A549 treated with CpdA at 1 μM for 4 hours (cell line): Measurements from ENCODE around the gene EPO. TPM values are rescaled to one million over a fixed set of nuclear protein-coding genes. Genes with fewer than 3 reads are reported as not detected.

Experiments
- total RNA-seq: library from RNA; stranded (reverse); fragments of 200-300 nt; extraction: Qiagen RNA extraction; gene quantifications from 5 replicates; pipeline ENCODE4 v1.2.3, GENCODE V29; 2022; ENCODE audit warnings: low read depth

The EPO gene
- total RNA-seq, result 0.03 TPM in 1 of 5 replicates, not detected in the others

DNA sequence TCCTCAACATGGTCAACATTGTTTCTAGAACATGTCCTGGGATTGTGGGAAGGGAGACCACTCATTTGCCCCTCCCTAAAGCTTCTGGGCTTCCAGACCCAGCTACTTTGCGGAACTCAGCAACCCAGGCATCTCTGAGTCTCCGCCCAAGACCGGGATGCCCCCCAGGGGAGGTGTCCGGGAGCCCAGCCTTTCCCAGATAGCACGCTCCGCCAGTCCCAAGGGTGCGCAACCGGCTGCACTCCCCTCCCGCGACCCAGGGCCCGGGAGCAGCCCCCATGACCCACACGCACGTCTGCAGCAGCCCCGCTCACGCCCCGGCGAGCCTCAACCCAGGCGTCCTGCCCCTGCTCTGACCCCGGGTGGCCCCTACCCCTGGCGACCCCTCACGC, at the start of gene EPO:
TSS of gene EPO (plus strand) at position 190 of the 392 bp plus-strand sequence. CDS start 513 bp downstream, outside the sequence.

DNA sequence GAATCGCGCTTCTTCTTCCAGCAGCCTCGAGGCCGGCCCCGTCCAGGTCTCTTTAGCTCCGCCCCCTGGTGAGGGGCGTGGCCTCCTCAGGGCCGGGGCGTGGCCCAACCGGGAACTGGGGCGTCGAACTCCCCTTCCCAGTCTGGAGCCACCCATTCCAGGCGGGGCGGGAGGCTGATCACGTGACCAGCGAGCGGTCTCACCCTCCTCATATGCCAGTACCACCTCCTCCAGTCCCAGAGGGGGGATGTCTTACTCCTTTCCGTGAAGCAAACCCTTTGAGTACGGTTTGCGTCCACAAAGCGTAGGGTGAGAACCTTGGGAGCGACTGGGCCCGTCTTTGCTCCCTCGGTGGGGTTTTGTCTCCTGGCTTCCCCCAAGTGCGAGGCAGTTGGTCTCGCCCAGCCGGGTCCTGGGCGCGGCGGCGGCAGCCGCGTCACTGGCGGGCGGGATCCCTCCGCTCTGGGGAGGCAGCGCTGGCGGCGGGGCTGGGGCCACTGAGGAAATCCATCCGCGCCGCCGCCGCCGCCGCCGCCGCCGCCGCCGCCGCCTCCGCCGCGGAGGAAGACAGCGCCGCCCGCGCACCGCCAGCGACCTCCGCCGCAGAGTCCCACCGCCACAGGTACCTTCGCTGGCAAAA, 46.8 kb upstream of the EPO start, which contains the start of gene GNB2:
TSS of gene GNB2 (plus strand) at position 439 of the 640 bp plus-strand sequence. CDS start 2,526 bp downstream, outside the sequence.

DNA sequence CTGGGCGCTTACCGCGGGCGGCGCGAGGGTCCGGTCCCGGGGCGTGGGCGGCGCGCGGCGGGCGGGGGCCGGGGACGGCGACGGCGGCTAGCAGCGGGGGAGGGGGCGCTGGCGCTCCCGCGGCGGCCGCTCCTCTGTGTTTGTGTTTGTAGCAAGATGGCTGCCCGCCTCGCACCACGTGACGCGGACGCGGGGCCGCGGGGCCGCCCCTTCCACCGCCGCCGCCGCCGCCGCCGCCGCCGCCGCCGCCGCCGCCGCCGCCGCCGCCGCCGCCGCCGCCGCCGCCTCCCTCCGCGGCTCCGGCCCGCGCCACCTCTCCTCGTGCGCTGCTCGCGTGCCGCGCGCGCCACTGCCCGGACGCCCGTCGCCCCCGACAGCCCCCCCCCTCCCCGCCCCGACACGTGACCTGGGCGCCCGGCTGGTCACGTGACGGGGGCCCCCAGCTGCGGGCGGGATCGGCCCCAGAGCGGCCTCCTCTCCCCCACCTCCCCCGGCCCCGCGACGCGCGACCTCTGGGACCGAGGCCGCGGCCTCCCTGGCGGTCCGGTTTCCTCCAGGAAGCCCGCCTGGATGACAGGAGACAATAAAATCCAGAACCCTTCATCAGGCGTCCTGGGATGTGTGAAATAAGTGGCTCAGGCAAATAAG, 26.0 kb upstream of the EPO start, which contains the start of gene GIGYF1:
TSS of gene GIGYF1 (minus strand) at position 153 of the 648 bp plus-strand sequence. CDS start 6,012 bp downstream, outside the sequence.

DNA sequence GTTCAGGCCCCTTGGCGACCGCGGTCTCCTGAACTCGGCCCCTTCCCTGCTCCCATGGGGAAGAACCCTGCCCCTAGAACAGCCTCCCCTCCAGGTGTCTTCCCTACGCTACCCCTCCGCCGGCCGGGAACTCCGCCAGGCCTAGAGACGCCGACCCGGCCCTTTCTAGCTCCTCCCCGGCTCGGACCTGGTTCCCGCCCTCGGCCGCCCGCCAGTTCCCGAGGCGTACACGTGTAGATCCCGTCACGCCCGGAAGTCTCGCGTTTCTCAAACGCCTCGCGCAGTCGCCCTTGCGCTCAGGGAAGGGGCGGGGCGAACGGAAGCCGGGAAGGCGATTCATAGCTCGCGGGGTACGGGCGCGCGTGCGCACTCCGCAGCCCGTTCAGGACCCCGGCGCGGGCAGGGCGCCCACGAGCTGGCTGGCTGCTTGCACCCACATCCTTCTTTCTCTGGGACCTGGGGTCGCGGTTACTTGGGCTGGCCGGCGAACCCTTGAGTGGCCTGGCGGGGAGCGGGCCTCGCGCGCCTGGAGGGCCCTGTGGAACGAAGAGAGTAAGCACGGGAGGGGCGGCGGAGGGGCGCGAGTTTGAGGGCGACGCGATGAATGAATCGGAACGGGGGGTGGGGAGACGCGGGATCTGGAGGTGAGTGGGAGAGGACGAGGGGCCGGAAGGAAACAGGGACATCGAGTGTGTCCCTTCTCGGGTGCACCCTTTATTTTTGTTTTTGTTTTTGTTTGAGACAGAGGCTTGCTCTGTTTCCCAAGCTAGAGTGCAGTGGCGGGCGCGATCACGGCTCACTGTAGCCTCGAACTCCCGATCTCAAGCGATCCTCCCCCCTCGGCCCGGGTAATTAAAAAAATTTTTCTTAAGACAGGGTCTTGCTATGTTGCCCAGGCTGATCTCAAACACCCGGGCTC, 14.3 kb upstream of the EPO start, which contains the start of gene POP7:
TSS of gene POP7 (plus strand) at position 369 of the 919 bp plus-strand sequence. CDS start 710 bp downstream, outside the sequence.

Other genes with a start within 250 kb of the EPO start
- 30.8 to 38.7 TPM (median 35.0 TPM) in 5 replicates for gene TSC22D4, start 241.3 kb upstream of the EPO start, total RNA-seq
- 0.77 to 1.3 TPM (median 1.2 TPM) in 5 replicates for gene NYAP1, start 236.5 kb upstream of the EPO start, total RNA-seq
- 11.3 to 15.4 TPM (median 12.6 TPM) in 5 replicates for gene AGFG2, start 181.3 kb upstream of the EPO start, total RNA-seq
- gene SAP25, start 146.6 kb upstream of the EPO start, total RNA-seq, result 0.61 to 0.85 TPM (median 0.71 TPM) in 5 replicates
- 10.6 to 16.3 TPM (median 15.0 TPM) in 5 replicates for gene LRCH4, start 134.3 kb upstream of the EPO start, total RNA-seq
- gene FBXO24, start 134.1 kb upstream of the EPO start, total RNA-seq, result 0.14 to 0.60 TPM (median 0.35 TPM) in 5 replicates
- 6.2 to 12.4 TPM (median 7.8 TPM) in 5 replicates for gene PCOLCE, start 118.1 kb upstream of the EPO start, total RNA-seq
- 16.2 to 22.1 TPM (median 19.5 TPM) in 5 replicates for gene MOSPD3, start 107.9 kb upstream of the EPO start, total RNA-seq
- 2.6 to 3.4 TPM (median 2.9 TPM) in 5 replicates for gene TFR2, start 78.9 kb upstream of the EPO start, total RNA-seq
- gene ACTL6B, start 64.0 kb upstream of the EPO start, total RNA-seq, result not detected in 5 replicates
- 165 to 268 TPM (median 251 TPM) in 5 replicates for gene GNB2, start 46.7 kb upstream of the EPO start, total RNA-seq
- gene GIGYF1, start 26.2 kb upstream of the EPO start, total RNA-seq, result 16.1 to 22.5 TPM (median 17.8 TPM) in 5 replicates
- gene POP7, start 14.3 kb upstream of the EPO start, total RNA-seq, result 72.6 to 107 TPM (median 103 TPM) in 5 replicates
- not detected in 5 replicates for gene ZAN, start 13.1 kb downstream of the EPO start, total RNA-seq
- 37.3 to 43.6 TPM (median 42.9 TPM) in 5 replicates for gene EPHB4, start 107.1 kb downstream of the EPO start, total RNA-seq
- 13.4 to 16.7 TPM (median 15.2 TPM) in 5 replicates for gene SLC12A9, start 132.2 kb downstream of the EPO start, total RNA-seq
- 38.1 to 61.9 TPM (median 55.4 TPM) in 5 replicates for gene TRIP6, start 146.9 kb downstream of the EPO start, total RNA-seq
- gene SRRT, start 154.6 kb downstream of the EPO start, total RNA-seq, result 121 to 158 TPM (median 149 TPM) in 5 replicates
- 4.7 to 7.2 TPM (median 5.4 TPM) in 5 replicates for gene UFSP1, start 169.2 kb downstream of the EPO start, total RNA-seq
- 1.1 to 2.2 TPM (median 2.0 TPM) in 5 replicates for gene ACHE, start 175.4 kb downstream of the EPO start, total RNA-seq
- 8.9 to 15.9 TPM (median 12.7 TPM) in 5 replicates for gene MUC3A, start 229.1 kb downstream of the EPO start, total RNA-seq
- 15.7 to 22.4 TPM (median 18.7 TPM) in 5 replicates for gene MUC12, start 249.1 kb downstream of the EPO start, total RNA-seq